ENCODE results near the gene CEACAM3.

GRCh38 chr19:41815301-41815700 lies 18.9 kb downstream of the CEACAM3 start:
- TF ChIP-seq ZFP91 (CRISPR knock-in tag; IDR thresholded peaks at IDR 0.05) (no peak), PHTF2 (CRISPR knock-in tag; IDR thresholded peaks at IDR 0.05) (no peak), SREBF2 (CRISPR knock-in tag; IDR thresholded peaks at IDR 0.05) (no peak), POLR2A (conservative IDR thresholded peaks at IDR 0.05) (no peak), NFYB (IDR thresholded peaks at IDR 0.05; ENCODE audit: extremely low read depth, insufficient read length) (no peak), RAD21 (CRISPR knock-in tag; conservative IDR thresholded peaks at IDR 0.05 in 1 of 2, IDR thresholded peaks at IDR 0.05 in 1 of 2) (no peak), CCAR2 (IDR thresholded peaks at IDR 0.05; ENCODE audit: low read depth, low read length) (no peak), PATZ1 (CRISPR knock-in tag; IDR thresholded peaks at IDR 0.05; ENCODE audit: borderline replicate concordance) (no peak), ZNF780A (CRISPR knock-in tag; IDR thresholded peaks at IDR 0.05) (no peak), HNRNPL (IDR thresholded peaks at IDR 0.05; ENCODE audit: low read depth, low read length) (no peak), FOSL1 (tag; conservative IDR thresholded peaks at IDR 0.05) (no peak)

Data from K562 (cell line).